GM19193 (cell line): ENCODE data around the gene TBC1D4.
A peak's percentile ranks its signal among the peaks of the same experiment; 100 is the strongest.

ENCODE experiments used
- POLR2A ChIP-seq: IDR thresholded peaks from 4 replicates; pipeline ENCODE4 v1.6.1; 2011; ENCODE audit not compliant: insufficient read depth, insufficient read length; ENCODE audit errors: extremely low read depth

Gene TBC1D4

DNA sequence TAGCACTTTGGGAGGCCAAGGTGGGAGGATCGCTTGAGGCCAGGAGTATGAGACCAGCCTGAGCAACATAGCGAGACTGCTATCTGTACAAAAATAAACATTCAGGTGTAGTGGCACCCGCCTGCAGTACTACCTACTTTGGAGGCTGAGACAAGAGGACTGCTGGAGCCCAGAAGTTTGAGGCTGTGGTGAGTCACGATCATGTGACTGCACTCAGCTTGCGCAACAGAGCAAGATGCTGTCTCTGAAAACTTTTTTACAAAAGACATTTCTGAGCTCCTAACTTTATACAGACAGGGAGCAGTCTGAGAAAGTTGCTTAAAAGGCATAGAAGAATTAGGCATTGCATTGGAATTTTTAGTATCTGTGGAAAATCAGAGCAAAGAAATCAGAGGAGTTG, 10.4 kb upstream of the TBC1D4 start:
- no peak for TF ChIP-seq POLR2A

DNA sequence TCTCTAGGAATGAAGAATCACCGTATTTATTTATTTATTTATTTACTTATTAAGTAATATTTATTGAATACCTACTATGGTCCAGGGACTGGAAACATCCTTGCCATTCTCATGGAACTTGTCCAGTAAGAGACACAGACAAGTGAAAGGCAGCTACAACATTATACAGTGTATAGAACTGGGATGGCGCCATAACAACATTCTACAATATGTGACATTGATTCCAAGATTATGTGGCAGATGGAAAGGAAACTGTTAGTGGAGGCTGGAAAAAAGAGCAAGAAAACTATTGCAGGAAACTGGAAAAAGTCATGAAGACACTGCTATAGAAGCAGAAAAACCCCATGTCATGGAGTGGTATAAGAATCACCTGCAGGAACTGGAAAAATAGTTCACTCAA, 9.4 kb upstream of the TBC1D4 start:
- TF ChIP-seq POLR2A = no peak

DNA sequence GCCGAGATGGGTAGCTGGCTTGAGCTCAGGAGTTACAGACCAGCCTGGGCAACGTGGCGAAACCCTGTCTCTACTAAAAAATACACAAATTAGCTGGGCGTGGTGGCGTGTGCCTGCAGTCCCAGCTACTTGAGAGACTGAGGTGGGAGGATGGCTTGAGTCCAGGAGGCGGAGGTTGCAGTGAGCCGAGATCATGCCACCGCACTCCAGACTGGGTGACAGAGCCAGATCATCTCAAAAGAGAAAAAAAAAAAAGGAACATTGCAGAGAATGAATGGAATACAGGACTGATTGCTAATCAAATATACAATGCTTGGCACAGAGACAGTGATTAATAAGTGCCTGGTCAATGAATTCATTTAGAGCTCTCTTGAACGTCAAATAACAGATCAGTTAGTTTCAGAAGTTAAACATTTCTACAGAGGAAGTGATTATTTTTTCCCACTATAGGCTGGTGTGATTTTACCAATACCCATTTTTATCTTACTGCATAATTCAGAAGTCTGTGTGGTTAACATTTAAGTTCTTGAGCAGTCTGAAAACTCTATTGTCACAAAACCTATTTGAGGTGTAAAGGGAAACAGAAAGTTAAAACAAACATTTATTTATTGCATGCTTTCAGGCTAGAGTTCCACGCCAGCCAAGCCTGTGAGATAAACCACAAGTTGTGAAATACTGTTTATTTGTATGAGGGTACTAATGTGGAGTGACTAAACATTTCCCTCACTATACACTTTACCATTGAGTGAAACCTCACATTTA, 7.7 kb upstream of the TBC1D4 start:
- TF ChIP-seq POLR2A = no peak

DNA sequence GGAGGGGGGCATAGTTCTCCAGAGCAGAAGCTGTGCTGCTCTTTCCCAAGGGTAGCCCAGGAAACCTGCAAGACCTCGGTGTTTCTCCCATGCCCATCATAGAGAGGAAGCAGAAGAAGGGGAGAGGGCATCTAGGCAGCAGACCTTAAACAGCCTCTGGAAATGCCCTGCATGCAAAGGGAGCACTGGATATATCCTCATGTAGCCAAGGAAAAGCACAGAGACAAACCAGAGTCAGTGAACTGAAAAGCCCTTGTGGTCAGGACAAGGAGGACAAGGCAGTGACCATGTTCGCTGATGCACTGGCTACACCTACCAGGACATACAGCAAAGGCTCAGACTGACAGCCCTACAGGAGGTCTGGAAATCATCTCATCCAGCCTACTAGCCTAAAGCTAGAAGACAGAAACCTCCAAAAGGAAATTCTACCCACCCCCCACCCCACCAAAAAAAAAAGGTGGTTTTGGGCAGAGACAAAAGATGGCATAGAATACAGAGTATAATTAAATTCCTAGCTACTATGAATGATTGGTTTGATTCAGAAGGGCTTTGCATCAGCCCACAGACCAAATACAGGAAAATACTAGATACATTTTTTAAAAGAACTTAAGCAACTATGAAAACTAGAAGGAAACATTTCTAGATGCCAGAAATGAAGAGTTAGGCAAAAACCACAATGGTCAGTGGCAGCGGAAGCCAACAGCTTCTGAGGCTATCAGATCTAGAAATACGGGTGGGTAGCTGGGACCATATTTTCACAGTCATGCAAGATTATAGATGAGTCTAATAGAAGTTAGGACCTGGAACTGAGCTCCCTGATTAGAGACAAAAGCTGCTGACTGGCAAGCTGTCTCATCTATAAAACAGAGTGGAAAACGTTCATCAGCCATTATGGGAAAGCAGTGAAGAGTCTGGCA, 4.4 kb upstream of the TBC1D4 start:
- TF ChIP-seq POLR2A = no peak

DNA sequence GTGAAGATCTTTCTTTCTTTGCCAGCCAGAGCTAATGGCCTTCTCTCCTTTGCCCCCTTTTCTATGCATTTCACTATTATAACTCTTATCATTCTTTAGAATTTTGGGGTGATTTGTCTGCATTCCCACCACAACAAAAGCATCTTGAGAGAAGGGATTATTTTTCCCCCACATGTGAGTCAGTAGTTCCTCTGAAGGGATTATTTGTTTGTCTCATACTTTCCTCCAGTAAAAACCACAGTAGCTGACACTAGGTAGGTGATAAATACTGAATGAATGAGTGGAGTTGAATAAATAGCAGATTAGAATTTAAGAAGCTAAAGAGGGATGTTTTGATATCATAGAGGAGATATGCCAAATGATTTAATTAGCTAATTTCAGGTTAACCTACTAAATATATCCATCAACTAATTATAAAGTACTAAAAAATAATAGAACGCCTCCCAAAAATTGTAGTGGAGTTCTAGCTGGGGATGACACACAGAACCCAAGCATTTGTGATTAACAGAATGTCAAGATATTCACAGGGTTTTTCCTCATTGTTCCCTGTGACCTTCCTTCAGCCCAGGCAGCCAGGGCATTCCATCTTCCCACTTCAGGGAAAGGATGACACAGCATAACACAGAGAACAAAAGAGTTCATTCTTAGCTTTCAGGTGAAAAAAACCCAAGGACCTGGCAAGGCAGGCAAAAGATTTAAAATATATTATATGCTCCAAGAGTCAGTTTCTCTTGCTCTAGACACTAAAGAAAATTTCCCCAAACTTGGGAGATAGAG, 3.5 kb upstream of the TBC1D4 start:
- TF ChIP-seq POLR2A = no peak

DNA sequence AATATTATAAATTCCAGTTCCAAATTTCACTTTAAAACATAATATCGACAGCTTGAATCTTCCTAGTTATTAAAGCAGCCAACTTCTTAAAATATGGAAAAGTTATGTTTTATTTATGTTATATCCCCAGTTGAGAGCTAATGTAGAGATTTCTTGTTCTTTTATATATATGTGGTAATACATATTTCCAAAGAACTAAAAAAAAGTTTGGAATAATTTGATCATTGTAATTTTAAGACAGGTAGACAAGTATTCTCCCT, 781 bp upstream of the TBC1D4 start:
- no peak for TF ChIP-seq POLR2A

DNA sequence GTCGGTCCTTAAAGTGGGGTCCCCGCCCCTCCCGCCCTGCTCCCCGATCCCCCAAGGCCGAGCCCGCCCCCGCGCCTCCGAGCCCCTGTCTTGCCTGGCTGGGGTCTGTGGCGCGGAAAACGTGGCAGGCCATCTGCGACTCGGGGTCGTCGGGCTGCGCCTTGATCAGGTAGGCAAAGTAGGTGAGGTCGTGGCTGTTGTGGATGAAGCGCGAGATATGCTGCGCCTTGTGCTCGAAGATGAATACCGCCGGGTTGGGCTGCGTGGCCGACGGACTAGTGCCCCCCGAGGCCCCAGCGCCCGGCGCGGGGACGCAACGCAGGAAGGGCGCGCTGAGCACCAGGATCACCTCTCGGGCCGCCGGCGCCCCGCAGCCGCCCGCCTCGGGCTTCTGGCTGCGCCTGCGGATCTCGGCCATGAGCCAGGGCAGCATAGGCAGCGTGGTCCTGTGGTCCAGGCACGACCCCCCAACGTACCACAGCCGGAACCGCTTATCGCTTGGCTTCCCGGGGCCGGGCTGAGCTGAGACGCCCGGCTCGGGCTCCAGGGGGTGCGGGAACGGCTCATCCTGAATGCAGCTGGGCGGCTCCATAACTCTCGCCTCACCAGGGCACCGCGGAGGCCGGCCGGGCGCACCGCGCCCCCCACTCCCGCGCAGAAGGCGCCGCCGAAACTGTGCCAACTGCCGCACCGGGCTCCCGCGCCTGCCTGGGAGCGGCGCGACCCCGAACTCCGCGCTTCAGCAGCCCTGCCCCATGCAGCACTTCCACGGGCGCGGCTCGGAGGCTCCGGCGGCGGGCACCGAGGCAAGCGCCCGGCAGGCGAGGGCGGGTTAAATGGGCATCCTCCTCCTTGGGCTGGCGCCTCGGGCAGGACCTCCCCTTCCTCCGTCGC, 546 bp downstream of the TBC1D4 start:
- TF ChIP-seq POLR2A = no peak

DNA sequence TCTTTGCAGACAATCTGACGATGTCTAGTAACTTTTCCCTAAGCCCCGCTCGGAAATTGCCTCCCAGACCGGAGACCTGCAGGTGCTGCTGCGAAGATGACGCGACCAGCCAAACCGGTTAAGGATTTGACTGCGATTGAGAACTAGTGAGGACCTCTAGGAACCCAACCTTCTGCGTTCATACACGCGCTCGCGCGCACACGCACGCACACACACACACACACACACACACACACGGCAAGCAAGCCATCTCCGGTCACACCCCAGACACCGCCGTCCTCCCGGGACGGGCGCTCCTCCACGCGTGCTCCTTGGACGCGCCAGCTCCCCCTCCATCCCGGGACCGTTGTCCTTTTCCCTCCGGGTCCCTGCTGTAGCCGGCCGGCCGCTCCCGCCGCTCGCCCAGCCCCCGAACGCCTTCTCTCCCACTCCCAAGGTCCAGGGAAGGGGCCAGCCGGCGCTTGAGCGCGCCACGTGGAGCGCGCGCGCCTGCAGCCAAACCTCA, 1.2 kb downstream of the TBC1D4 start:
- TF ChIP-seq POLR2A = peak; percentile 8

DNA sequence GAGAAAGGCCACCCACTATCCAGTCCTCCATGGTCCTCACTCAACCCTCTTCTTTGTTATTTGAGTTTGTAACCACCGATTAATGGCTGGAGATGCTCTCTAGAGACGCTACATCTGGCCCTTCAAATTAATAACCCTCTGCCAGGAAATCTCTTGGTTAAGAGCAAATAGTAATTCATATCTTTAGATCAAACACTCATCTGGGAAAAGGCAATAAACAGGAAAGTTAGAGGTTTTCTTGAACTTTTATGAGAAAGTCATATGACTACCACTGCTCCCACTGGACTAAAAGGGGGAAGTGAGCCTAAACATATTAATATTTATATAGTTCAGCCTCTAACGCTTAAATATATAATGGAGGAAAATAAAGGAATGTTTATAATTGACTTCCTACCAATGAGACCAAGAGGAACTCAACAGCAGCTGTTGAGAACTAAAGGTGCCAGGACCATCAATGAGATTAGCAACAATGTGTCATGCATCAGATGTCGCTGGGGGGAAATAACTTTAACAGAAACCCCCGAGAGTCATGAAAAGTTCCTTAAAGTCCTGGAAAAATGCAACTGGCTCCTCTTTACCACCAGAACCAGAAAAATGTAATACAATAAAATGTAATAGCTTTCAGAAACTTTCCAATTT, 2.7 kb downstream of the TBC1D4 start:
- no peak for TF ChIP-seq POLR2A

DNA sequence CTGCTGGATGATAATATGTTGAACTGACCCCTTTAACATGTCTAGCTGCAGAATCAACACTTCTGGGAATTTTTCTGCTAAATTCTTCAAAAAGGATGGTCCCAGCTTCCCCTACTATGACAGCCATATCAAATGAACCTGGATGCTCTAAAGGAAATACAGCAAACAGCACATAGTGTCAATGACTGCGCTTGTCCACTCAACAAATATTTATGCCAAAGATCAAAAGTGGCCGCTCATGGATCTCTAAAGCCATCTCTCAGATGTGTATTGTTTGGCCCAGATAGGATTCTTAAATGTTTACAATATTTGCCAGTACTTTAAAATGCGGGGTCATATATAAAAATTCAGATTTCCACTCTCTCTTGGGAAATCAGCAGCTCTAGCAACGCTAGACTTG, 3.3 kb downstream of the TBC1D4 start:
- no peak for TF ChIP-seq POLR2A

DNA sequence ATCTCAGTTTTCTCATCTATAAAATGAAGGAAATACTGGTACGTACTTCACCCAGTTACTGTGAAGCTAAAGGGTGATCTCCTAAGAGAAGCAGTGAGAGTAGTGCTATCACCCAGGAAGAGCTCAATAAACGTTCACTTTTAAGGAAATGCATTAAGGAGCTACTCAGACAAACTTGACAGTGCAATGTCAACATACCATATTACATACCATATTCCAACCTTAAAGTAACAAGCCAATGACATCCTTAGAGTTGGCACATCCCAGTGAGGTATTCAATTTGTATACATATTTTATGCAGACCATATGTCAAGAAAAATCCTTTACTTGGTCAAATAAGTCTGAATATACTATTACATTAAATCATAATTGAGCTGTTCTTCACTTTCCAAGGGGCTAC, 7.0 kb downstream of the TBC1D4 start:
- TF ChIP-seq POLR2A = no peak

DNA sequence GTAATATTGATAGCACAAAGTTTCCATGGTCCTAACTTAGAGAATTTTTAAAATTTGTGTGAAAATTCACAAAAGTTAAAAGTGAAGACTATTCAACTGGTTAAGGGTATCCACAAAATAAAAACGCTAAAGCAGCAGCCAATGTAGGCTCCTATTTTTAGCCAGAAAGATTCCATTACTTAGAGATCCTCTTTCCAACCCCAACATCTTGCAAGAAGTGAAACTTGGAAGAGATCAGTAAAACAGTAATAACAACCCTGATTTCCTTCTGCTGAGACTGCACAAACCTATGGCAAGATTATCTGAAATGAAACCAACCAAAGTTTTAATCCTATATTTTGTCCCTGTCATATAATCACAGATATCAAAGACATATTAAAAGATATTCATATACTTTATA, 8.5 kb downstream of the TBC1D4 start:
- TF ChIP-seq POLR2A = no peak

DNA sequence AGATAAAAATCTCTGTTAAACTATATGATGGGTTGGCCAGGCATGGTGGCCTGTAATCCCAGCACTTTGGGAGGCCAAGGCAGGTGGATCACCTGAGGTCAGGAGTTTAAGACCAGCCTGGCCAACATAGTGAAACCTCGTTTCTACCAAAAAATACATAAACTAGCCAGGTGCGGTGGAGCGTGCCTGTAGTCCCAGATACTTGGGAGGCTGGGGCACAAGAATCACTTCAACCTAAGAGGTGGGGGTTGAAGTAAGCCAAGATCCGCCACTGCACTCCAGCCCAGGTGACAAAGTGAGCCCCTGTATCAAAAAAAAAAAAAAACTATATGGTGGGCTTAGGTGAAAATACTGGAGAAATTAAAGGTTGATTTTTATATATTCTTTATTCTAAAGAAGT, 11.3 kb downstream of the TBC1D4 start:
- no peak for TF ChIP-seq POLR2A

DNA sequence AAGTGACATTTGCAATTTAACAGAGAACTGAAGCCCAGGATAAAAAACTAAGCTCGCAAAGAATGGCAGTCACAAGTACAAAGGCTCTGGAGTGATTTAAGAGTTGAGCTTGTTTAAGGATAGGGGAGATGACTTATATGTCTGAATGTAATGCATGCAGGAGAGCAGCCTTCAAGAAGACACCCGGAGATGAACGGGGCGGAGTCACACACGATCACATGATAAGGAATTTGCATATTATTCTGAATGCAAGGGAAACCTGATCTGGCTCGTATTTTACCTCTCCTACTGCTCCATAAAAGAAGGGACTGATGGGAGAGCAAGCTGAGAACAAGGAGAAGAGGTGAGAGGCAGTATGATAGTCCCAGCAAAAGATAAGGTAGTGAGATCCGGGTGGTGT, 12.9 kb downstream of the TBC1D4 start:
- TF ChIP-seq POLR2A = no peak
